Neural cell (in vitro differentiated cells): ENCODE data around the gene WDR33.

ENCODE experiments used
- EP300 ChIP-seq: fragments of 450-650 bp; conservative IDR thresholded peaks from 2 replicates; pipeline ENCODE4 v1.6.1; 2014; ENCODE audit warnings: antibody characterized with exemption, mild to moderate bottlenecking, moderate library complexity; ENCODE audit not compliant: poor library complexity, severe bottlenecking
- SMC3 ChIP-seq: fragments of 450-650 bp; conservative IDR thresholded peaks from 2 replicates; pipeline ENCODE4 v1.6.1; 2014; ENCODE audit warnings: antibody characterized with exemption, mild to moderate bottlenecking, moderate library complexity; ENCODE audit not compliant: poor library complexity
- TF ChIP-seq, protein P1 (sequence below): fragments of 450-650 bp; IDR thresholded peaks from 2 replicates; pipeline ENCODE4 v1.5.1; 2014; ENCODE audit warnings: antibody characterized with exemption, mild to moderate bottlenecking, moderate library complexity; ENCODE audit not compliant: poor library complexity, severe bottlenecking

DNA sequence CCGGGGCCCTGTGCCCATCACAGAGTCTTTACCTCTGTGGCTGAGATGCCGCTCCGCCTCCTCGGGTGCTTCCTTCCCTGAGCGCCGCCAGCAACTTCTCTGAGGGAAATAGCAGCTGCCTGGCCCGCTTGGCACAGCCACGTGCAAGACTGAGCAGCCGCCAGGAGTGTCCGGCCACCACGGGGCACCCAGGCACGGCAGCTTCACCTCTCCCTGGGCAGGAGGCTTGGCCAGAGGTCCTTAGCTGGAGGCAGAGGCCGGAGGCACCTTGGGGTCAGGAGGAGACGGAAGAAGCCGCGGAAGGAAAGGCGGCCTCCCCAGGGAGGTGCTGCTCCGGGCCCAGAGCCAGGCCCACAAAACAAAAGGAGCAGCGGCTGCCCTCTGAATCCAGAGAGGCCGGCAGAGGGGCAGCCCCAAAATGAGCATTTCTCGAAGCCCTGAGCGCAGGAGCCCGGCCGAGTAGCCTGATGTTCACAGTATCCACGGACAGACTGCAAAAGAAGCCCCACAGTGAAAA lies 129.6 kb downstream of the WDR33 start:
- TF ChIP-seq, protein P1, sequence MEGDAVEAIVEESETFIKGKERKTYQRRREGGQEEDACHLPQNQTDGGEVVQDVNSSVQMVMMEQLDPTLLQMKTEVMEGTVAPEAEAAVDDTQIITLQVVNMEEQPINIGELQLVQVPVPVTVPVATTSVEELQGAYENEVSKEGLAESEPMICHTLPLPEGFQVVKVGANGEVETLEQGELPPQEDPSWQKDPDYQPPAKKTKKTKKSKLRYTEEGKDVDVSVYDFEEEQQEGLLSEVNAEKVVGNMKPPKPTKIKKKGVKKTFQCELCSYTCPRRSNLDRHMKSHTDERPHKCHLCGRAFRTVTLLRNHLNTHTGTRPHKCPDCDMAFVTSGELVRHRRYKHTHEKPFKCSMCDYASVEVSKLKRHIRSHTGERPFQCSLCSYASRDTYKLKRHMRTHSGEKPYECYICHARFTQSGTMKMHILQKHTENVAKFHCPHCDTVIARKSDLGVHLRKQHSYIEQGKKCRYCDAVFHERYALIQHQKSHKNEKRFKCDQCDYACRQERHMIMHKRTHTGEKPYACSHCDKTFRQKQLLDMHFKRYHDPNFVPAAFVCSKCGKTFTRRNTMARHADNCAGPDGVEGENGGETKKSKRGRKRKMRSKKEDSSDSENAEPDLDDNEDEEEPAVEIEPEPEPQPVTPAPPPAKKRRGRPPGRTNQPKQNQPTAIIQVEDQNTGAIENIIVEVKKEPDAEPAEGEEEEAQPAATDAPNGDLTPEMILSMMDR, result no peak
- TF ChIP-seq SMC3 (no peak), EP300 (no peak)
